ENCODE measurements around the gene FSIP2.

FSIP2 gene

GRCh38 chr2:185807351-185807750 lies 68.7 kb downstream of the FSIP2 start:
- H3K4me3 ChIP-seq (ENCODE audit: low read depth, low read length): no peak overlapping the region
- no peaks in the 10 kb centered on the region for H3K36me3 ChIP-seq (ENCODE audit: control insufficient read depth, insufficient read depth, low read length)
- H3K9me3 ChIP-seq (ENCODE audit: control insufficient read depth, insufficient read depth, low read length): peaks cover under 1% of the 10 kb centered on the region
- no peak overlapping the region for H3K9ac ChIP-seq (ENCODE audit: low read depth, low read length)
- H3K27me3 ChIP-seq (ENCODE audit: control insufficient read depth, insufficient read depth, low read length): no peaks in the 10 kb centered on the region
- no peak overlapping the region for H3K27ac ChIP-seq (ENCODE audit: low read depth, low read length)
- H3K4me1 ChIP-seq (ENCODE audit: control insufficient read depth, insufficient read depth, low read length): no peaks in the 10 kb centered on the region

- no peaks in the 10 kb centered on the region for H3K27me3 ChIP-seq (ENCODE audit: control insufficient read depth, insufficient read depth, low read length)
- no peaks in the 10 kb centered on the region for H3K36me3 ChIP-seq (ENCODE audit: control insufficient read depth, insufficient read depth, low read length)
- H3K9me3 ChIP-seq (ENCODE audit: control insufficient read depth, insufficient read depth, low read length): peaks cover 3% of the 10 kb centered on the region
- H3K4me1 ChIP-seq (ENCODE audit: control insufficient read depth, insufficient read depth, low read length): no peaks in the 10 kb centered on the region
- no peak overlapping the region for H3K27ac ChIP-seq (ENCODE audit: low read depth, low read length)
- no peak overlapping the region for H3K9ac ChIP-seq (ENCODE audit: low read depth, low read length)
- H3K4me3 ChIP-seq (ENCODE audit: low read depth, low read length): no peak overlapping the region
Observed at GRCh38 chr2:185811580-185811979, 73.0 kb downstream of the FSIP2 start.

DNA sequence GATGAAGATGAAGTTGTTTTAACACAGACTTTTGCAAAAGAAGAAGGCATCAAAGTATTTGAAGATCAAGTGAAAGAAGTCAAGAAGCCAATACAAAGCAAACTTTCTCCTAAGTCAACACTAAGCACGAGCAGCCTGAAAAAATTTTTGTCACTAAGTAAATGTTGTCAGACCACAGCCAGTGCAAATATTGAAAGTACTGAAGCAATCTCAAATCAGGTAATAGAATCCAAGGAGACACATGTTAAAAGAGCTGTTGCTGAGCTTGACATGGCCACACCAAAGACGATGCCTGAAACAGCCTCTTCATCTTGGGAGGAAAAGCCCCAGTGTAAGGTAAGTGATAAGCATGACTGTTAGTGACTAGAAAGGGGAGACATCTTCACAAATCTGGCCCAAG lies 75.1 kb downstream of the FSIP2 start:
- peaks cover 3% of the 10 kb centered on the region; the same call in 1 of the 2 replicates for H3K9me3 ChIP-seq (ENCODE audit: control insufficient read depth, insufficient read depth, low read length)
- no peak overlapping the region for H3K4me3 ChIP-seq (ENCODE audit: low read depth, low read length)
- no peaks in the 10 kb centered on the region for H3K27me3 ChIP-seq (ENCODE audit: control insufficient read depth, insufficient read depth, low read length)
- H3K36me3 ChIP-seq (ENCODE audit: control insufficient read depth, insufficient read depth, low read length): no peaks in the 10 kb centered on the region
- H3K9ac ChIP-seq (ENCODE audit: low read depth, low read length): no peak overlapping the region
- H3K4me1 ChIP-seq (ENCODE audit: control insufficient read depth, insufficient read depth, low read length): no peaks in the 10 kb centered on the region
- H3K27ac ChIP-seq (ENCODE audit: low read depth, low read length): no peak overlapping the region

DNA sequence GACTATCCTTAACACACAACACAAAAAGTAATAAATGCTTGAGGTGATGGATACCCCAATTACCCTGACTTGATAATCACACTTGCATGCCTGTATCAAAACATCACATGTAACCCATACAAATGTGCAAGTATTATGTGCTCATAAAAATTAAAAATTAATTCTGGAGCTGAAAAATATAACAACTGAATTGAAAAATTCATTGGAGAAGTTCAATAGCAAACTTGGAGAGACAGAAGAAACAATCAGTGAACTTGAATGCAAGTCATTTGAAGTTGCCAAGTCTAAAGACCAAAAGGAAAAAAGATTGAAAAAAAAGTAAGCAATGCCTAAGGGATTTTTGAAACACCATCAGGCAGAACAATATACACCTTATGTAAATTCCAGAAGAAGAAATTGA lies 79.4 kb downstream of the FSIP2 start:
- Histone ChIP-seq H3K9ac (ENCODE audit: low read depth, low read length) (no peak overlapping the region), H3K27me3 (ENCODE audit: control insufficient read depth, insufficient read depth, low read length) (no peaks in the 10 kb centered on the region), H3K36me3 (ENCODE audit: control insufficient read depth, insufficient read depth, low read length) (no peaks in the 10 kb centered on the region), H3K9me3 (ENCODE audit: control insufficient read depth, insufficient read depth, low read length) (no peaks in the 10 kb centered on the region), H3K4me1 (ENCODE audit: control insufficient read depth, insufficient read depth, low read length) (no peaks in the 10 kb centered on the region), H3K27ac (ENCODE audit: low read depth, low read length) (no peak overlapping the region), H3K4me3 (ENCODE audit: low read depth, low read length) (no peak overlapping the region)

GRCh38 chr2:185821467-185821866 lies 82.9 kb downstream of the FSIP2 start:
- Histone ChIP-seq H3K27ac (ENCODE audit: low read depth, low read length) (no peak overlapping the region), H3K4me3 (ENCODE audit: low read depth, low read length) (no peak overlapping the region), H3K9me3 (ENCODE audit: control insufficient read depth, insufficient read depth, low read length) (no peaks in the 10 kb centered on the region), H3K9ac (ENCODE audit: low read depth, low read length) (no peak overlapping the region), H3K27me3 (ENCODE audit: control insufficient read depth, insufficient read depth, low read length) (no peaks in the 10 kb centered on the region), H3K4me1 (ENCODE audit: control insufficient read depth, insufficient read depth, low read length) (no peaks in the 10 kb centered on the region), H3K36me3 (ENCODE audit: control insufficient read depth, insufficient read depth, low read length) (no peaks in the 10 kb centered on the region)

GRCh38 chr2:185823773-185824172 lies 85.2 kb downstream of the FSIP2 start:
- H3K27ac ChIP-seq (ENCODE audit: low read depth, low read length): no peak overlapping the region
- H3K36me3 ChIP-seq (ENCODE audit: control insufficient read depth, insufficient read depth, low read length): no peaks in the 10 kb centered on the region
- H3K9me3 ChIP-seq (ENCODE audit: control insufficient read depth, insufficient read depth, low read length): no peaks in the 10 kb centered on the region
- no peak overlapping the region for H3K9ac ChIP-seq (ENCODE audit: low read depth, low read length)
- H3K27me3 ChIP-seq (ENCODE audit: control insufficient read depth, insufficient read depth, low read length): no peaks in the 10 kb centered on the region
- H3K4me1 ChIP-seq (ENCODE audit: control insufficient read depth, insufficient read depth, low read length): no peaks in the 10 kb centered on the region
- H3K4me3 ChIP-seq (ENCODE audit: low read depth, low read length): no peak overlapping the region

DNA sequence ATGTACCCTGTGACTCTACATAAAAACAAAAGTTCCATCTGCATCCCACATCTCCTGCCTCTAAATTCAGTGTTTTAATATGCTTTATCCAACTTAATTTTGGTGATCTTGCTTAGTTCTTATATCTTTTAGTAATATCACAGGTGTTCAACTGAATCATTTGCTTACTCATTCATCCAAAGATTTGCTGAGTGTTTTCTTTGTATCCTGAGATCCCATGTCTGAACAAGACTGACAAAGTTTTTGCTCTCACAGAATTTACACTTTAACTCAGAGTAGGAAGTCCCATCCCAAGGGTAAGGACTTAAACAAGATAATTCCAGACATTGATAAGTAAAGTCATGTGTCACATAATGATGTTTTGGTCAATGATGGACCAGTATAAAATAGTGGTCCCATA lies 87.0 kb downstream of the FSIP2 start:
- H3K27ac ChIP-seq (ENCODE audit: low read depth, low read length): no peak overlapping the region
- no peak overlapping the region for H3K9ac ChIP-seq (ENCODE audit: low read depth, low read length)
- no peak overlapping the region for H3K4me3 ChIP-seq (ENCODE audit: low read depth, low read length)
- no peaks in the 10 kb centered on the region for H3K27me3 ChIP-seq (ENCODE audit: control insufficient read depth, insufficient read depth, low read length)
- H3K4me1 ChIP-seq (ENCODE audit: control insufficient read depth, insufficient read depth, low read length): no peaks in the 10 kb centered on the region
- no peaks in the 10 kb centered on the region for H3K36me3 ChIP-seq (ENCODE audit: control insufficient read depth, insufficient read depth, low read length)
- no peaks in the 10 kb centered on the region for H3K9me3 ChIP-seq (ENCODE audit: control insufficient read depth, insufficient read depth, low read length)

DNA sequence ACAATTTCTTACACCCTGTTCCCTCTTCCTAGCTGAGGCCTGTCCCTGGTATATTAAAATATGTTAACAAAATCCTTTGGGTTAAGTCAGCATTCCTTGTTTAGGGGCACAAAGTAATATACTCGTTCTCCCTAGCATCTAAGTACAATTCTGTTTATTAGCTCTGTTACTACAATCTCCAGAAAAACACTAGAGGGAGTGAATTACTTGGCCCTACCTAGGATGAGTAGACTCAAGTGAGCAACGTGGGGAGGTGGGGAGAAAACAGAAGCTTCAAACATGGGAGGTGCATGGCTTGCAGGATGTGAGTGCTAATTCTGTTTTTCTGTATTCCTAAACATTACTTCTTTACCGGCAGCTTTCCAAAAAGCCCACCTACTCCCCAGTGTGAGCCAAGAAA lies 89.7 kb downstream of the FSIP2 start:
- no peak overlapping the region for H3K9ac ChIP-seq (ENCODE audit: low read depth, low read length)
- H3K27ac ChIP-seq (ENCODE audit: low read depth, low read length): no peak overlapping the region
- H3K4me1 ChIP-seq (ENCODE audit: control insufficient read depth, insufficient read depth, low read length): no peaks in the 10 kb centered on the region
- no peaks in the 10 kb centered on the region for H3K9me3 ChIP-seq (ENCODE audit: control insufficient read depth, insufficient read depth, low read length)
- H3K4me3 ChIP-seq (ENCODE audit: low read depth, low read length): no peak overlapping the region
- no peaks in the 10 kb centered on the region for H3K27me3 ChIP-seq (ENCODE audit: control insufficient read depth, insufficient read depth, low read length)
- no peaks in the 10 kb centered on the region for H3K36me3 ChIP-seq (ENCODE audit: control insufficient read depth, insufficient read depth, low read length)

DNA sequence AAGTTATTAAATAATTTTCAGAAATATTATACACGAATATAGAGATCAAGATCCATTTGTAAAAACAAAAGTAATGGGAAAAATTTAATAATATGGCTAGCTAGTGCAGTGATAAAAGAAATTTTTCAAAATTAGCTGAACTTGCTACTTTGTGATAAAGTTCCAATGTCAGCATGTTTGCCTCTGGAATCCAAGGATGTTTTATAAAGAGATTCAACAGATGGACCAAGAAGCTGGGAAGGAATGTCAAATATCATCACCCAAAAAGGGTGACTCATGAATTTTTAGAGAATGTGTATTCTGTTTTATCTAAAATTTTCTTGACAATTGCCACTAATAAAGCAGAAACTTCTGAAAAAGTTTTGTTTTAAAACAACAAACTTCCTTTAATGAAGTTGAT lies 95.3 kb downstream of the FSIP2 start:
- Histone ChIP-seq H3K4me3 (ENCODE audit: low read depth, low read length) (no peak overlapping the region), H3K27me3 (ENCODE audit: control insufficient read depth, insufficient read depth, low read length) (no peaks in the 10 kb centered on the region), H3K9ac (ENCODE audit: low read depth, low read length) (no peak overlapping the region), H3K36me3 (ENCODE audit: control insufficient read depth, insufficient read depth, low read length) (no peaks in the 10 kb centered on the region), H3K9me3 (ENCODE audit: control insufficient read depth, insufficient read depth, low read length) (peaks cover 3% of the 10 kb centered on the region; the same call in 1 of the 2 replicates), H3K27ac (ENCODE audit: low read depth, low read length) (no peak overlapping the region), H3K4me1 (ENCODE audit: control insufficient read depth, insufficient read depth, low read length) (no peaks in the 10 kb centered on the region)

- Histone ChIP-seq H3K4me1 (ENCODE audit: control insufficient read depth, insufficient read depth, low read length) (no peaks in the 10 kb centered on the region), H3K9ac (ENCODE audit: low read depth, low read length) (no peak overlapping the region), H3K27ac (ENCODE audit: low read depth, low read length) (no peak overlapping the region), H3K27me3 (ENCODE audit: control insufficient read depth, insufficient read depth, low read length) (no peaks in the 10 kb centered on the region), H3K4me3 (ENCODE audit: low read depth, low read length) (no peak overlapping the region), H3K9me3 (ENCODE audit: control insufficient read depth, insufficient read depth, low read length) (peaks cover 3% of the 10 kb centered on the region; the same call in 1 of the 2 replicates), H3K36me3 (ENCODE audit: control insufficient read depth, insufficient read depth, low read length) (no peaks in the 10 kb centered on the region)
Observed at GRCh38 chr2:185835974-185836373, 97.4 kb downstream of the FSIP2 start.

GRCh38 chr2:185854885-185855284 lies 116.3 kb downstream of the FSIP2 start:
- H3K9me3 ChIP-seq (ENCODE audit: control insufficient read depth, insufficient read depth, low read length): no peaks in the 10 kb centered on the region
- H3K4me3 ChIP-seq (ENCODE audit: low read depth, low read length): no peak overlapping the region
- H3K27ac ChIP-seq (ENCODE audit: low read depth, low read length): no peak overlapping the region
- H3K4me1 ChIP-seq (ENCODE audit: control insufficient read depth, insufficient read depth, low read length): no peaks in the 10 kb centered on the region
- no peaks in the 10 kb centered on the region for H3K27me3 ChIP-seq (ENCODE audit: control insufficient read depth, insufficient read depth, low read length)
- no peaks in the 10 kb centered on the region for H3K36me3 ChIP-seq (ENCODE audit: control insufficient read depth, insufficient read depth, low read length)
- H3K9ac ChIP-seq (ENCODE audit: low read depth, low read length): no peak overlapping the region

- H3K9me3 ChIP-seq (ENCODE audit: control insufficient read depth, insufficient read depth, low read length): no peaks in the 10 kb centered on the region
- no peaks in the 10 kb centered on the region for H3K4me1 ChIP-seq (ENCODE audit: control insufficient read depth, insufficient read depth, low read length)
- H3K27me3 ChIP-seq (ENCODE audit: control insufficient read depth, insufficient read depth, low read length): no peaks in the 10 kb centered on the region
- no peak overlapping the region for H3K9ac ChIP-seq (ENCODE audit: low read depth, low read length)
- no peak overlapping the region for H3K4me3 ChIP-seq (ENCODE audit: low read depth, low read length)
- H3K27ac ChIP-seq (ENCODE audit: low read depth, low read length): no peak overlapping the region
- H3K36me3 ChIP-seq (ENCODE audit: control insufficient read depth, insufficient read depth, low read length): no peaks in the 10 kb centered on the region
Observed at GRCh38 chr2:185857691-185858090, 119.1 kb downstream of the FSIP2 start.
